AG08395 (cell line): ENCODE results near the gene SPIRE1.
A peak's percentile ranks its signal among the peaks of the same experiment; 100 is the strongest.
"Not testable (repeated sequence)": the region's sequence is repeated elsewhere in the genome, so short reads cannot be mapped to it uniquely, and the experiment has no call there.

Experiments used
- DNase-seq: peaks from one replicate; pipeline ENCODE4 v3.0.0; 2012; ENCODE audit warnings: mixed read lengths, low spot score

Gene SPIRE1

DNA sequence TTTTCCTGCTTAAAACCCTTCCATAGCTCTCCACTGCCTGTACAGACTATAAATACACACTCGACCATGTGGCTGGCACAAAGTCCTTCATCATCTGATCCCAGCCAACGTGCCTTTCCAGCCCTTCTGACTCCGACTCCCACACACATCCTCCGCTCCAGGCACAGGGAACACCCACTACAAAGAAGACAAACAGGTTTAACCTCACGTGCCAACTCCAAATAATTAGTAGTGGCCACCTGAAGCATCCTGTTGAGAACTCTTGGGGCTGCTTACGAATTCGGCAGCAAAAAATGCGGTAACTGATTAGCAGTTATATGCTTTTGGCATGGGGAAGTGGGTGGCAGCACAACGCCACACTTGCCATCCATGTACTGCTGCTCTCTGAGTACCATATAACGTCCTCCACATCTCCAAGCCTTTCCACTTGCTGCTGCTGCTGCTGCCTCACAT, 12.1 kb downstream of the SPIRE1 start:
- no peak for DNase-seq

GRCh38 chr18:12645254-12645653, 12.7 kb downstream of the SPIRE1 start:
- no peak for DNase-seq

- not testable (repeated sequence) for DNase-seq
These were observed 14.2 kb downstream of the SPIRE1 start for GRCh38 chr18:12643756-12644155.

DNA sequence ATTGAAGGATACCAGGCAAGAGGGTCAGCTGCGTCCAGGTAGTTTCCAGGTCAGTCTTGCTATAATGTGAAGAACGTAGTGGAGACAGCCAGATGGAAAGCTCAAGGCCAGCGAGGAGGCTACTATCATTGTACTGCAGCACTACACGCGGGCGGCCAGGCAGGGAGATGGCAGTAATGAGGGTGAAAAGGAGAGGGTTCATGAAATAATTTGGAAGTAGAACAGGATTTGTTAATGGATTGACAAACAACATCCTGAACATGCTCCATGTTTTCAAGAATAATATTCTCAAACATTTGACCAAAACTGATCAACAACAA, 17.1 kb downstream of the SPIRE1 start:
- DNase-seq = no peak

- no peak for DNase-seq
These were observed 17.7 kb downstream of the SPIRE1 start for GRCh38 chr18:12639990-12640880.

- no peak for DNase-seq
These were observed 19.2 kb downstream of the SPIRE1 start for GRCh38 chr18:12638644-12639124.

DNA sequence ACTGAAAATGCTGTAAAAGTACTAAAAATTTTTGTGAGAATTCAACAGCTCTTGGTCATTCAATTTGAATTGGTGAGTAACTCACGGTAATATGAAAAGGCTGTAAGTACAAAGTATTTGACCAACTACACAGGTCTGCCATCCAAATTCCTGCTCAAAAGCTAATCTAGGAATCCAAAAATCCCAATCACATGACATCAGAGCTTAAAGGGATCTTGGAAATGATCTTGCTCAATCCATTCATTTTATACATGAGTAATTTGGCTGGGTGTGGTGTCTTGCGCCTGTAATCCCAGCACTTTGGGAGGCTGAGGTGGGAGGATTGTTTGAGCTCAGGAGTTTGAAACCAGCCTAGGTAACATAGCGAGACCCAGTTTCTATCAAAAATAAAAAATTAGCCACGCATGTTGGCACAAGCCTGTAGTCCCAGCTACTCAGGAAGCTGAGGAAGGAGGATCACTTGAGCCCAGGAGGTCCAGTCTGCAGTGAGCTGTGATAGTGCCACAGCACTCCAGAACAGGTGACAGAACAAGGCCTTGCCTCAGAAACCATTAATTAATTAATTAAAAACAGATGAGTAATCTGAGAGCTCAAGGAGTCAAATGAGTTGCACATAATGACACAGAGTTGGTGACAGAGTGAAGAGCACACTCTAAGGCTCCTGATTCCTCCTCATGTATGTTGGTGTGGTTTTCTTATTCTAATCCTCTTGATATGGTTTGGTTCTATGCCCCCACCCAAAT, 19.8 kb downstream of the SPIRE1 start:
- peak; percentile 41 for DNase-seq

DNA sequence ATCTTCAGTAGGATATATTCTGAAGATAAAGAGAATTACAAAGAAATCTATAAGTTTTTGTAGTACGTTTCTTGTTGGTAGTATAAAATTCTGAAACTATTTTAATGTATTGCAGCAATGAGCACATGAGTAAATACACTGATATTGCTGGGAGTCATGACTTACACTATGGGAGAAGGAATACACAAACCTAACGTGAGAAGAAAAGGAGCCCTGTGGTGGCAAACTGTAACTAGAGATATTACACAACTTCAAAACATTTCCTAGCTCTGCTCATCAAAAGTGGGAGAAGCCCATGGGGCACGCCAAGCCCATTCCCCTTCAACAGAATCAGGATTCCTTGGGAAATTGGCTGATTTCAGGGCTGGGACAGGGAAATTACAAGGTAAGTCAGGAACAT, 20.5 kb downstream of the SPIRE1 start:
- no peak for DNase-seq

- DNase-seq = no peak
These were observed 26.0 kb downstream of the SPIRE1 start for GRCh38 chr18:12631831-12632477.

- DNase-seq = no peak
These were observed 27.8 kb downstream of the SPIRE1 start for GRCh38 chr18:12630136-12630535.

DNA sequence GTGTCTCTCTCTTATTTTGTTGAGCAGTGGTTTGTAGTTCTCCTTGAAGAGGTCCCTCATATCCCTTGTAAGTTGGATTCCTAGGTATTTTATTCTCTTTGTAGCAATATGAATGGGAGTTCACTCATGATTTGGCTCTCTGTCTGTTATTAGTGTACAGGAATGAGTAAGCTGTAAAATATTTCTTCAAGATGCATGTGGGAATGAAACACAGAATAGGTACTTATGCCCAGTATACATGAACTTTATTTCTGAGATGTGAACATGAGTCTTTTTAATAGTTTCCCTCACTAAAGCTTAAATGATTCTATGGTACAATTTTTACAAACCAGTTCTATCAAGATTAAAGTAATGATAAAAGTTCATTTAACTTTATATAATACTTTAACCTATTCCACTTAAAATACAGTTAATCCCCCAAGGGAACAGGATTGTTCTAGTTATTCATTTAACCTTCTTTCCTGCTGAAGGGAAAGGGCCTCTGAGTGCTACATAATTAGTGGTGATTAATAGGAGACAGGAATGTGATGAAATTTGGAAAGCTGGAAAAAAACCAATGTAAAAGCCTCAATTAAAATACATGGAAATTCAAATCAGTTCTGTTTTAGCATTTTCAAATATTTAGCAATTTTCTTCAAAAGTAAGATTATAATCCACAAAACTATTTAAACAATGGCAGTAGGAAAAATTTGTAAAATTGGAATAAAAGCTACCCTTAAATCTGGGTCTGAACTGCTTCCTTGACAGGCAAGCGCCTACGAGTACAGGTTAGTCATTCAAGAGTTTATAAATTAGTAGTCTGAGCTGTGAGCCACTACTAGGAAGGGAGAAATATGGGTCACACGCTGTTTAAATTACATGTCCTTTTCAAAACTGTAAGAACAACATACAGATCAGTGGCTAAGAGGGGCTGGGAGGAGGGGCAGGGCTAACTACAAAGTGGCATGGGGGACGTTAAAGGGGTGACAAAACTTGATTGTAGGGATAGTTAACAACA, 28.9 kb downstream of the SPIRE1 start:
- DNase-seq = no peak

DNA sequence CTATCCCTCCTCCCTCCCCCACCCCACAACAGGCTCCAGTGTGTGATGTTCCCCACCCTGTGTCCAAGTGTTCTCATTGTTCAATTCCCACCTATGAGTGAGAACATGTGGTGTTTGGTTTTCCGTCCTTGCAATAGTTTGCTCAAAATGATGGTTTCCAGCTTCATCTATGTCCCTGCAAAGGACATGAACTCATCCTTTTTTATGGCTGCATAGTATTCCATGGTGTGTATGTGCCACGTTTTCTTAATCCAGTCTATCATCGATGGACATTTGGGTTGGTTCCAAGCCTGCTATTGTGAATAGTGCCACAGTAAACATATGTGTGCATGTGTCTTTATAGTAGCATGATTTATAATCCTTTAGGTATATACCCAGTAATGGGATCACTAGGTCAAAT, 30.7 kb downstream of the SPIRE1 start:
- not testable (repeated sequence) for DNase-seq

- no peak for DNase-seq
These were observed 32.7 kb downstream of the SPIRE1 start for GRCh38 chr18:12625241-12625640.

DNA sequence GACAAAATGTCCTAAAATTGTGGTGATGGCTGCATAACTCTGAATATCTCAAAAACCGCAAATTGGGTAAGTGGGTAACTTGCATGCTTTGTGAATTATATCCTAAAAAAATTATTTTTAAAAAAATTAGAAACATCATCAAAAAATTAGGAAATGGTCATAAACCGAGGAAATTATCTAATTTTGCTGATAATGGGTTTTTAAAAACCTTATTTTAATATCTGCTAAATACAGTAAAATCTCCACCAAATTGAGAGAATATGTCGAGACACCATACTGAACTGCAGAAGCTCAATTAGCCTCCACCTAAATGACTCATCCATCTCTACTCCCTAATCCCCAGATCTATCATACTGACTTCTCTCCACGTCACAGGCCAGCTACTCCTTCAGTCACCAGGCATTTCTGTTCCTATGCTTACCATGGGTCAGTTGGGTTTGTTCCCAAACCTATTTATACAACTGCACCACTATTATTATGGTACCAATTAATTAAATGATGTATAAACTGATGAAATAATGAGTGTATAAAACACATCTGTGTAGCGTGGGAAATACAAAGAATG, 36.1 kb downstream of the SPIRE1 start:
- peak; percentile 84 for DNase-seq

DNA sequence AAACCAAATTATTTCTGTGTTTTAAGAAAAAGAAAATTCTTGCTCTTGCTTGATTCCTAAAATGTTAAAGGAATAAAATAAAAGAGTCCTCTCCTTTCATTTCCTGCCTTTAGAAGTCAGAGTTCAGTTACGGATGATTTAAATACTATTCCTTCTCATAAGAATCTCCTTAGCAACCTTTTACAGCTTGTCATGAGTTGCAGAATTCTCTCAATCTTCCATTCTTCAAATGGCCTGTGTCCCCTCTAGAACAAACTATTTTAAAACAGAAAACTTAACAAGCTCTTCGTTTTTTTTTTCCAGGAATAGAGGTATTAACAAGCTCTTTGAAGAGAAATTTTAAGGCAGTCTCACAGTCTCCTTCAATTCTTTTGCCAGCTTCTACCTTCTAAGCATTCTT, 42.2 kb downstream of the SPIRE1 start:
- DNase-seq = no peak

GRCh38 chr18:12608301-12608700, 49.6 kb downstream of the SPIRE1 start:
- no peak for DNase-seq

DNA sequence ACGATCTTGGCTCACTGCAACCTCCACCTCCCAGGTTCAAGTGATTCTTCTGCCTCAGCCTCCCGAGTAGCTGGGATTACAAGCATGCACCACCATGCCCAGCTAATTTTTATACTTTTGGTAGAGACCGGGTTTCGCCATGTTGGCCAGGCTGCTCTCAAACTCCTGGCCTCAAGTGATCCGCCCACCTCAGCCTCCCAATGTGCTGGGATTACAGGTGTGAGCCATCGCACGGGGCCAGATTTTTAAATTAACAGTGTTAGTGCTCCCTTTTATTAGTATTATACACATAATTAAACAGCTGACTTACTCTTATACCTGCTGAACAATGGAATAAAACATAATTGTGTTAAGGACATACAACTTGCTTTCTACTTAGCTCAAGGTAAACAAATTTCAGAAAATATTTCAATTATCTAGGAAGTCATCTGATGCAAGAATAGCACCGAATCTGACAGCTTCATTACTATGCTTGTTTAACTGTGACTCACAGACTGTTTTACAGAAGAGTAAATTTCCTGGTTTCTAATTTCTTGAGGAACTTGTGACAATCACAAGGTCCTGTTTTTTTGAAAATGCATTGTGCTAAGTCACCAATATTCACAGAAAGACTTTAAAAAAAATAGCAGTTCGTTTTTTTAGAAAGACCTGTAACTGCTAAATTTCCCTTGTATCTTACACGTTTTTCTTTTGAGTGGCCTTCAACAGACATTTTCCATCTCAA, 51.2 kb downstream of the SPIRE1 start:
- peak; percentile 38 for DNase-seq

- DNase-seq = no peak
These were observed 53.4 kb downstream of the SPIRE1 start for GRCh38 chr18:12604445-12605007.

GRCh38 chr18:12599966-12600365, 57.9 kb downstream of the SPIRE1 start:
- DNase-seq = no peak

- no peak for DNase-seq
These were observed 58.4 kb downstream of the SPIRE1 start for GRCh38 chr18:12599543-12599942.
